Right lobe of liver (tissue), 6 donors: ENCODE data around the gene RTP2. TPM values are rescaled to one million over a fixed set of nuclear protein-coding genes. Genes with fewer than 3 reads are reported as not detected.
A peak's percentile ranks its signal among the peaks of the same experiment; 100 is the strongest.

Experiments used
- ATAC-seq, 4 donors: fragments of 200-7000 bp; cut with Tn5 transposase; one replicate each; pipeline ENCODE4 v1.9.1; 2020; ENCODE audit warnings: mild to moderate bottlenecking in 4 of 4, moderate library complexity in 4 of 4
- DNase-seq, 3 donors: peaks; one replicate each; pipeline ENCODE4 v3.0.0-alpha.2; 2020
- H3K27ac ChIP-seq, 3 donors: fragments of 200-600 bp; one replicate each; pipeline ENCODE4 v1.8.0; 2022
- H3K27me3 ChIP-seq, 2 donors: fragments of 200-600 bp; one replicate each; pipeline ENCODE4 v1.8.0; 2022
- H3K36me3 ChIP-seq, 4 donors: fragments of 200-600 bp; sonication (generic) in 1 of 4; one replicate each; pipeline versions ENCODE4 v1.5.1 to v1.8.0; 2017 to 2022; ENCODE audit warnings: control low read depth in 1 of 4
- H3K4me1 ChIP-seq, 4 donors: fragments of 200-600 bp; sonication (generic) in 1 of 4; one replicate each; pipeline versions ENCODE4 v1.5.1 to v1.8.0; 2017 to 2022; ENCODE audit warnings: control low read depth in 1 of 4
- H3K4me3 ChIP-seq, 3 donors: fragments of 200-600 bp; one replicate each; pipeline ENCODE4 v1.8.0; 2022
- H3K9me3 ChIP-seq, 4 donors: fragments of 200-600 bp; sonication (generic) in 1 of 4; one replicate each; pipeline versions ENCODE4 v1.5.1 to v1.8.0; 2017 to 2022; ENCODE audit warnings: control low read depth in 1 of 4
- CTCF ChIP-seq, 4 donors: fragments of 200-600 bp in 3 of 4; fragments of 450-650 bp in 1 of 4; IDR thresholded peaks; one replicate each; pipeline versions ENCODE4 v1.5.1 to v1.8.0; 2016 to 2022; ENCODE audit warnings: antibody characterized with exemption in 4 of 4, mild to moderate bottlenecking in 2 of 4
- POLR2A ChIP-seq: fragments of 450-650 bp; IDR thresholded peaks from one replicate; pipeline ENCODE4 v1.6.1; 2017; ENCODE audit warnings: antibody characterized with exemption, mild to moderate bottlenecking
- WGBS: methylation state at CpG from one replicate; pipeline ENCODE4 v1.1.6; 2018; ENCODE audit warnings: low coverage, low lambda C conversion rate; ENCODE audit not compliant: insufficient coverage; ENCODE audit errors: missing lambda C conversion rate; 5-methylcytosine and 5-hydroxymethylcytosine counted together
- intact Hi-C, 2 donors: fragments of 100-400 bp; cut with DNase I; formaldehyde crosslinking; loops; one replicate each; pipeline versions ENCODE4 v1.11.2 to v1.14.1; 2022
- total RNA-seq, 6 experiments: library from RNA; depleted of rRNA in 2 of 6; stranded (reverse); fragments of >200 nt in 2 of 6; fragmentation: NEBNext Ultra II Directional in 3 of 6; extraction: Animal tissue kit (Norgen Biotek cat#: 25700) in 3 of 6; gene quantifications; one replicate each; pipeline versions ENCODE4 v1.1.0 to v1.2.4, GENCODE V29; 2016 to 2023
- donor health status: DM: no; HTN: yes; CAD: no.
- donor health status: DM: no; HTN: no; CAD: no.
- donor health status: DM: no; HTN: no; CAD: no.
- donor health status: DM: no; HTN: yes; CAD: no.
- donor health status: DM: no; HTN: yes; CAD: no.

Gene RTP2
- total RNA-seq, 6 experiments from 2014 or later = not detected

- Histone ChIP-seq H3K4me1 (peaks cover 0 to 39% (median 12%) of the 10 kb centered on the region in 4 donors), H3K9me3 (no peaks in the 10 kb centered on the region), H3K27ac (no peak overlapping the region), H3K27me3 (no peaks in the 10 kb centered on the region), H3K4me3 (no peak overlapping the region), H3K36me3 (peaks cover 0 to 29% (median 13%) of the 10 kb centered on the region in 4 donors)
- 87% methylated on average over 5 of the region's 5 CpGs for WGBS
- DNase-seq = no peak
- TF ChIP-seq POLR2A (no peak), CTCF (IDR thresholded peaks at IDR 0.05) (no peak)
- ATAC-seq = no peak
- intact Hi-C loops = no loop called here
These were observed 16.4 kb upstream of the RTP2 start for GRCh38 chr3:187718802-187719201.

GRCh38 chr3:187717572-187717971, 15.2 kb upstream of the RTP2 start:
- Histone ChIP-seq H3K4me1 (peaks cover 0 to 40% (median 12%) of the 10 kb centered on the region in 4 donors), H3K27ac (no peak overlapping the region), H3K36me3 (peaks cover 0 to 17% (median 6%) of the 10 kb centered on the region in 4 donors), H3K27me3 (no peaks in the 10 kb centered on the region), H3K9me3 (no peaks in the 10 kb centered on the region), H3K4me3 (no peak overlapping the region)
- intact Hi-C loops = no loop called here
- WGBS = 53% methylated on average over 1 of the region's 1 CpG
- no peak for ATAC-seq
- no peak for DNase-seq
- TF ChIP-seq CTCF (IDR thresholded peaks at IDR 0.05) (no peak), POLR2A (no peak)

GRCh38 chr3:187714404-187714979, 12.1 kb upstream of the RTP2 start:
- peak in 1 of 3 donors; percentile 77 for DNase-seq
- intact Hi-C loops = no loop called here
- Histone ChIP-seq H3K27ac (no peak overlapping the region), H3K36me3 (no peaks in the 10 kb centered on the region), H3K9me3 (no peaks in the 10 kb centered on the region), H3K27me3 (no peaks in the 10 kb centered on the region), H3K4me1 (peaks cover 0 to 15% (median 4%) of the 10 kb centered on the region in 4 donors), H3K4me3 (no peak overlapping the region)
- TF ChIP-seq POLR2A (no peak), CTCF (IDR thresholded peaks at IDR 0.05) (peak; percentile 94 to 95 (median 94))
- 14% methylated on average over 4 of the region's 4 CpGs for WGBS
- ATAC-seq = peak; percentile 93 to 96 (median 94)

GRCh38 chr3:187713504-187713903, 11.1 kb upstream of the RTP2 start:
- TF ChIP-seq CTCF (IDR thresholded peaks at IDR 0.05) (no peak), POLR2A (no peak)
- Histone ChIP-seq H3K9me3 (no peaks in the 10 kb centered on the region), H3K27ac (no peak overlapping the region), H3K4me3 (no peak overlapping the region), H3K27me3 (no peaks in the 10 kb centered on the region), H3K36me3 (no peaks in the 10 kb centered on the region), H3K4me1 (peaks cover 0 to 7% (median 0%) of the 10 kb centered on the region in 4 donors)
- WGBS = 57% methylated on average over 2 of the region's 2 CpGs
- ATAC-seq = peak; percentile 26 to 72 (median 56)
- no peak for DNase-seq
- intact Hi-C loops = no loop called here
